ENCODE measurements around the gene TMEM248. TPM values are rescaled to one million over a fixed set of nuclear protein-coding genes. Genes with fewer than 3 reads are reported as not detected.

TMEM248 gene
- total RNA-seq, 3 donors from 2014 or later = 119 to 148 (median 120) TPM

DNA sequence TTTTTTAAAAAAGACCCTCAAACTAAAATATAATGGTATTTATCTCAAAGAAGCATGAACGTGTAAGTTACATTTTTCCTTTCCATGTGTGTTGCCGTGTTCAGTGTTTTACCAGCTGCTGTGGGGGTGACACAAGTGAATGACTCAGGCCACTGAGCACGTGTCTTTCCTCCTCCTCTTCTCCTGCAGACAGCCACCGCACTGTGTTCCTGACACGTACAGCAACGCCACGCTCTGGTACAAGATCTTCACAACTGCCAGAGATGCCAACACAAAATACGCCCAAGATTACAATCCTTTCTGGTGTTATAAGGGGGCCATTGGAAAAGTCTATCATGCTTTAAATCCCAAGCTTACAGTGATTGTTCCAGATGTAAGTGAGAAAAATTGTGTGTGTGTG is 29.7 kb downstream of the TMEM248 start:
- Histone ChIP-seq H3K9me3 (no peaks in the 10 kb centered on the region), H3K27ac (no peak overlapping the region), H3K4me1 (no peaks in the 10 kb centered on the region), H3K36me3 (peaks cover 5% of the 10 kb centered on the region), H3K27me3 (no peaks in the 10 kb centered on the region), H3K4me3 (no peak overlapping the region)
- DNase-seq (ENCODE audit: low spot score in 2 of 2) = no peak
- TF ChIP-seq POLR2AphosphoS5 (IDR thresholded peaks at IDR 0.05) (no peak), POLR2A (IDR thresholded peaks at IDR 0.05) (no peak)
- TF ChIP-seq, protein P1, sequence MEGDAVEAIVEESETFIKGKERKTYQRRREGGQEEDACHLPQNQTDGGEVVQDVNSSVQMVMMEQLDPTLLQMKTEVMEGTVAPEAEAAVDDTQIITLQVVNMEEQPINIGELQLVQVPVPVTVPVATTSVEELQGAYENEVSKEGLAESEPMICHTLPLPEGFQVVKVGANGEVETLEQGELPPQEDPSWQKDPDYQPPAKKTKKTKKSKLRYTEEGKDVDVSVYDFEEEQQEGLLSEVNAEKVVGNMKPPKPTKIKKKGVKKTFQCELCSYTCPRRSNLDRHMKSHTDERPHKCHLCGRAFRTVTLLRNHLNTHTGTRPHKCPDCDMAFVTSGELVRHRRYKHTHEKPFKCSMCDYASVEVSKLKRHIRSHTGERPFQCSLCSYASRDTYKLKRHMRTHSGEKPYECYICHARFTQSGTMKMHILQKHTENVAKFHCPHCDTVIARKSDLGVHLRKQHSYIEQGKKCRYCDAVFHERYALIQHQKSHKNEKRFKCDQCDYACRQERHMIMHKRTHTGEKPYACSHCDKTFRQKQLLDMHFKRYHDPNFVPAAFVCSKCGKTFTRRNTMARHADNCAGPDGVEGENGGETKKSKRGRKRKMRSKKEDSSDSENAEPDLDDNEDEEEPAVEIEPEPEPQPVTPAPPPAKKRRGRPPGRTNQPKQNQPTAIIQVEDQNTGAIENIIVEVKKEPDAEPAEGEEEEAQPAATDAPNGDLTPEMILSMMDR (IDR thresholded peaks at IDR 0.05) = no peak
- intact Hi-C loops (cut with DNase I; ENCODE audit: low total_unique reads) = no loop called here

DNA sequence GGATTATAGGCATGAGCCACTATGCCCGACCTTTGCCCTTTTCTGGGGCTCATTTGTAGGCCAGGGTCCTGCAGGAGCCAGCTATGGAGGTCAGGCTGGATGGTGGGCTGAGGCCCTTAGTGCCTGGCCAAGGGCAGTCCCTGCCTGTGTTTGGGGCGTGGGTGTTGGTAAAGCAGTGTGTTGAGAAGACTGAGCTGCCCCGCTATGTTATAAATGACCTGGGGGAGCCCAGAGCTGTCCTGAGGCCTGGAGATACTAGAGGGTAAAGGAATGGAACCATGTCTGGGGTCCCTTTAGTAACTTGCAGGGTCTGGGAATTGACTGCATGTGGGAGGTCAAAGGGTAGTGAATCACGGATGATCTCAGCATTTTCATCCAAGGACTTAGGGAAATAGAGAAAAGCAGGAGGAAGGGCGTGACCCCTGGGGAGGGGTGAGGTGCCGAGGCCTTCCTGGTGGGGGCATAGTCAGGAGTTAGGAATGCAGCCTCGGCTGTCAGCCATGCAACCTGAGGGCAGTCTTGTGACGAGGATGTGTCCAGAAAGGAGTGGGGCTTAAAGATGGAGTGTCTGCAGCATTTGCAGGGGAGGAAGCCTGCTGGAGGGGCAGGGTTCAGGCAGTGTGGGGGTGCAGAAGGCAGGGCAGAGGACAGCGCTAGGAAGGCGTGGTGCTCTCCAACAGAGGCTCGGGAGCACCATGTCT is 31.5 kb downstream of the TMEM248 start:
- H3K36me3 ChIP-seq = peaks cover 8% of the 10 kb centered on the region
- H3K27me3 ChIP-seq = no peaks in the 10 kb centered on the region
- no peak for DNase-seq (ENCODE audit: low spot score in 2 of 2)
- intact Hi-C loops (cut with DNase I; ENCODE audit: low total_unique reads) = no loop called here
- no peaks in the 10 kb centered on the region for H3K9me3 ChIP-seq
- H3K4me3 ChIP-seq = no peak overlapping the region
- no peaks in the 10 kb centered on the region for H3K4me1 ChIP-seq
- peak overlapping the region; percentile 1 to 42 for H3K27ac ChIP-seq
- TF ChIP-seq POLR2A (IDR thresholded peaks at IDR 0.05) (no peak), POLR2AphosphoS5 (IDR thresholded peaks at IDR 0.05) (no peak)
- TF ChIP-seq, protein P1 (IDR thresholded peaks at IDR 0.05) = no peak

DNA sequence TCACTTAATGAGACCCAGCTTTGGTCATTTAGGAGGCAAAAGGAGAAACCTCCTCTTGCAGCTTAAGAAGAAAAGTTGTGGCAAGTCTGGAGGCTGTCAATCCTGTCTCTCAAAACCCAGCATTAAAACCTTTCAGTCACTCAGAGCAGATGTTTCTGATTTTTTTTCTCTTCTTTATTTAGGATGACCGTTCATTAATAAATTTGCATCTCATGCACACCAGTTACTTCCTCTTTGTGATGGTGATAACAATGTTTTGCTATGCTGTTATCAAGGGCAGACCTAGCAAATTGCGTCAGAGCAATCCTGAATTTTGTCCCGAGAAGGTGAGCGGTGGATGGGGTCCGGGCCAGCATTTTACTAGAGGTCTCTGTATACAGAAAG is 32.0 kb downstream of the TMEM248 start:
- H3K27me3 ChIP-seq = no peaks in the 10 kb centered on the region
- TF ChIP-seq, protein P1 (IDR thresholded peaks at IDR 0.05) = no peak
- TF ChIP-seq POLR2AphosphoS5 (IDR thresholded peaks at IDR 0.05) (no peak), POLR2A (IDR thresholded peaks at IDR 0.05) (no peak)
- H3K4me3 ChIP-seq = no peak overlapping the region
- DNase-seq (ENCODE audit: low spot score in 2 of 2) = no peak
- H3K36me3 ChIP-seq = peaks cover 8% of the 10 kb centered on the region
- H3K4me1 ChIP-seq = no peaks in the 10 kb centered on the region
- peak overlapping the region in 1 of 2 donors; percentile 1 for H3K27ac ChIP-seq
- no peaks in the 10 kb centered on the region for H3K9me3 ChIP-seq
- intact Hi-C loops (cut with DNase I; ENCODE audit: low total_unique reads) = no loop called here

DNA sequence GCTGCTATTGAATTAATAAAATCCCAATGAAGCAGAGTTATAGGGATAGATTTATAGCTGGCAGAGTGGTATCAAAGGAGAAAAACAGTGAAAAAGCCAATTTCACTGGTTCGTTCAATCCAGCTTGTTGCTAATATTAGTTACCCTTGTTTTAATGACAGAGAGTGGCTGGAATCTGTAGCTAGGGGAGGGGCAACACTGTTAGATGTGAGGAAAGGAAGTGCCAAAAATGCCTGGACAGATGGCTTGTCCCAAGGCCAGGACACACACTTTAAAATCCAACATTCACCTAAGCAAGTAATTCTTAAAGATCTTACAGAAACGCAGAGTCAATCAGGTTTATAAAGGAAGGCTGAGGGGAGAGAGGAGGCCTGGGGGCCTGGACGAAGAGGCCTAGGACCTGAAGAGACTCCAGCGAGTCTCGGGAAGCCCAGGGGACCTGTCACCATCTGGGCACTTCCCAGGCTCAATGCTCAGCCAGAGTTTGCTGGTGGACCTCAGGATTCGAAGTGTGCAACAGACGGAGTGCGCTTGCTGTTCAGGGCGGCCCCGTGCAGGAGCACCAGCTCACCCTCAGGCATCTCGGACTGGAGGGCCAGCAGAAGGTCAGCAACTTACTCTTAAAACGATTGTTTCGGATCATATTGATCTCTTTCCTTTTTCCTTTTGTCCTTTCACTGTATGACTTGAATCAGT is 36.7 kb downstream of the TMEM248 start:
- intact Hi-C loops (cut with DNase I; ENCODE audit: low total_unique reads) = no loop called here

More for the DNA sequence above, 36.7 kb downstream of the TMEM248 start:
- no peak for TF ChIP-seq POLR2AphosphoS5 (IDR thresholded peaks at IDR 0.05)
- no peak for TF ChIP-seq POLR2A (IDR thresholded peaks at IDR 0.05)
- TF ChIP-seq, protein P1 (IDR thresholded peaks at IDR 0.05) = no peak
- H3K9me3 ChIP-seq = no peaks in the 10 kb centered on the region
- no peak for DNase-seq (ENCODE audit: low spot score in 2 of 2)
- no peaks in the 10 kb centered on the region for H3K4me1 ChIP-seq
- H3K27ac ChIP-seq = peak overlapping the region; percentile 42 to 66
- no peaks in the 10 kb centered on the region for H3K27me3 ChIP-seq
- H3K36me3 ChIP-seq = peaks cover 3% of the 10 kb centered on the region
- no peak overlapping the region for H3K4me3 ChIP-seq
